Activated T-cell treated with anti-CD3 and anti-CD28 coated beads, Interleukin-2, amount 50 U/mL, for 48 hours (primary cell): ENCODE measurements around the gene NMRAL1.

Experiments used
- DNase-seq, 2 experiments: peaks; one replicate each; pipeline ENCODE4 v3.0.0-alpha.2; 2020

Gene NMRAL1

DNA sequence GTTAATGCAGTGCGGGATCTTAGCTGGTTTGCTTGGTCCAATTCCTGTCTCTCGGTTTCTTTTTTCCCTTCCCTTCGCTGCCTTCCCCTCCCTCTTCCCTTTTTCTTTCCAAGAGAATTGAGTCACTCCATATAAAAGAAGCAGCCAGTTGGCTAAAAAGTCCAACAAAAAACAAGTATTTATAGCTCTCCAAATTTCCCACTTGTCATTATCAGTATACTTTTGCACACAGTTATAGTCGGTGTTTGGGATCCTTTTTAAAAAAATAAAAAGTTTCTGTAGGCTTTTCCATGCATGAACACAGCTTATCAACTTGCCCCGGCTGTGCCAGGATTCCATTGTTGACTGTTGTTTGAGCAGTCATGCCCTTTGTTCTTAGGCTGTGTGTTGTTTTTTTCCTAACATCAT, 26.6 kb upstream of the NMRAL1 start:
- DNase-seq, result no peak

GRCh38 chr16:4500272-4500671, 25.8 kb upstream of the NMRAL1 start:
- DNase-seq, result no peak

DNA sequence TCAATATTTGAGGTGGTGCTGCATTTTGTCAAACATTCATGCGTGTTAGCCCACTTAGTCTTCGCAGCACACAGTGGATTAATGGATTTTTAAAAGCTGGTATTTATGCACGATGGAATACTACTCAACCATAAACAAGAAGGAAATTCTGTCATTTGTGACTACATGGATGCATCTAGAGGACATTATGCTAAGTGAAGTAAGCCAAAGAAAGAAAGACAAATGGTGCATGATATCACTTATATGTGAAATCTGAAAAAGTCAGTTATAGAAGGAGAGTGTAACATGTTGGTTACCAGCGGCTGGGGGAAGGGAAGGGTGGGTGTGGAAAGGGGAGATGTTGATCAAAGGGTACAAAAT, 24.8 kb upstream of the NMRAL1 start:
- no peak for DNase-seq

- DNase-seq, result no peak
Observed at GRCh38 chr16:4498546-4499195, 24.2 kb upstream of the NMRAL1 start.

DNA sequence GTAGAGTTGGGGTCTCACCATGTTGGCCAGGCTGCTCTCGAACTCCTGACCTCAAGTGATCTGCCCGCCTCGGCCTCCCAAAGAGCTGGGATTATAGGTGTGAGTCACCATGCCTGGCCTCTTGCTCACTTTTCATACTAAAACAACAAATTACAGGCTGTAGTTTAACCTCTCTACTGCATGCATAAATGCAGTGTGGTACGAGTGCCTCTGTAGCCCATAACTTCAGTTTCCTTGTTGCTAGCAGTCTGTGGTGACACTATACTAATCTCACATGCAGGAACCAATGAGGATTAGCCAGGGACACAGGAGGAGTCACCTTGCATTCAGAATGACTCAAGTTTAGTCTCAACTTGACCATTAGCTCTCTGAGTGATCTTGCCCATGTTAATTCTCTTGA, 21.9 kb upstream of the NMRAL1 start:
- no peak for DNase-seq

DNA sequence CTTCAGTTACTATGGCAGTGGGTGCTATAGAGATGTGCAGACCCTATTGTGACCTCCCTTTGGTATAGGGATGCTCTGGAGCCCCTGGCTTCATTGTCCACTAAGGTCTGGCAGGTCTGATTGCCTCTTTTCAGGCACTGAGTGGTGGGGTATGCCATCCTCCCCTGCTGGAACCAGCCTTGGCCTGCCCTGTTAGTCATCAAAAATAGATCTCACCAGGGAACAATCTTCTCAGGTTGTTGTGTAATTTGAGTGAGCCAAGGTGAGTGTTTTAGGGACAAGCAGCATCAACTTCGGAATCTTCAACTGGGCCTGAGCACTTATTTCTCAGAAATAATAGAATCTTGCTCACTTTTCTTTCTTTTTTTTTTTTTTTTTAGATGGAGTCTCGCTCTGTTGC, 21.3 kb upstream of the NMRAL1 start:
- no peak for DNase-seq

DNA sequence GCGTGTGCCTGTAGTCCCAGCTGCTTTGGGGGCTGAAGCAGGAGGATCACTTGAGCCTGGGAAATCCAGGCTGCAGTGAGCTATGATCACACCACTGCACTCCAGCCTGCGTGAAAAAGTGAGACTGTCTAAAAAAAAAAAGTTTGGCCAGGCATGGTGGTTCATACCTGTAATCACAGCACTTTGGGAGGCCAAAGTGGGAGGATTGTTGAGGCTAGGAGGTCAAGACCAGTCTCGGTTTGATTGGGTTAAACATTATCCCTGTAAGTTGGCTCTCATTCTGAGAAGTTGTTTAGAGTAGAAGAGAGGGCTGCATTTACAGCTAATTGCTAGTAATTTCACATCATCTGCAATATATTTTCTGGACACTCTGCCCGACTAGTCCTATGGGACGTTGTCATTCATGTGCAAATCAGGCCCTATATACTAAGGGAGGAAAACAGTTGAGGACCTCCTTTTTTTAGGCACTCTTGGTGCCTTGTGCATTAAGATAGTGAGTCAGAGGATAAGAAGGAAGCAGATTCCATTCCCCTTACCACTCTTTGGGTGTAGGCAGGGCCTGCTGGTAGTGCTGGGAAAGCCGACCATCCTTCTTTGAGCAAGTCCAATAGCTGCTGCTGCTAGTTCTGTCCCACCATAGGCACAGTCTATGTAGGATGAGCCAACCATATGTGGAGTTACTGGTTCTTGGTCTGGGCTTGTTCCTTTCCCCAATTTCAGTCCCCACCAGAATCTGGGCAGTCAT, 20.5 kb upstream of the NMRAL1 start:
- no peak for DNase-seq

GRCh38 chr16:4491898-4492297, 17.5 kb upstream of the NMRAL1 start:
- DNase-seq, result no peak

DNA sequence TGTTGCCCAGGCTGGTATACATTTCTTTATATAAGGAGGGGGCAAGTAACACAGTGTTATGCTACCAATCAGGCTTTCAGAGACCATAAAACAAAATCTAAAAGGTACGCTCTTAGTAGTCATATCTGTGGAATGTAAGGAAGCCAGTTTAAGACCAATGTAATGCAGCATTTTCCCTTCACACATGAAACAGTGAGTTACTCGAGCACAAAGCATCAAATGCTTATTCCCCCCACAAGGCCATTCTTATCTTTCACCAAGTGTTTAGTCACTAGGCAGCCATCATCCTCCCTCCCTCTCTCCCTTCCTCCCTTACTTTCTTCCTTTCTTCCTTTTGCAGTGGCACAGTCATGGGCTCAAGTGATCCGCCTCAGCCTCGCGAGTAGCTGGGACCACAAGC, 14.6 kb upstream of the NMRAL1 start:
- DNase-seq, result no peak

DNA sequence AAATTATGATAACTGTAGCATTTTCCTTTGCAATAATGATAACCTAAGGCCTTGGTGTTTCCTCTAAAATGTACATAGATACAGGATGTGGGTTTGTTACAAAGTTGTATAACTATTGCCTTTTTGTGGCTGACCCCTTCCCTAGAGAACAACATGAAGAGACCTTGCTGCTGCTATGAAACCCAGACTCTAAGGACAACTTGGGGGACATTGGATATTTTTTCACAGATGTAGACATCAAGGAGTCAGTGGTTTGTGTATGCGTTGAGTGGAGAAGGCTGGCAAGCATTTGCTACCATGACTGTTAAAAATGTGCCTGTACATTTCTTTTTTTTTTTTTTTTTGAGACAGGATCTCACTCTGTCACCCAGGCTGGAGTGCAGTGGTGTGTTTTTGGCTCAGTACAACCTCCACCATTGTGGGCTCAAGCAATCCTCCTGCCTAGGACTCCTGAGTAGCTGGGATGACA, 14.1 kb upstream of the NMRAL1 start:
- no peak for DNase-seq

- no peak for DNase-seq
Observed at GRCh38 chr16:4487955-4488498, 13.6 kb upstream of the NMRAL1 start.

- DNase-seq, result no peak
Observed at GRCh38 chr16:4486126-4486893, 11.9 kb upstream of the NMRAL1 start.

GRCh38 chr16:4481963-4482362, 7.5 kb upstream of the NMRAL1 start:
- DNase-seq, result no peak

- no peak for DNase-seq
Observed at GRCh38 chr16:4481526-4481925, 7.1 kb upstream of the NMRAL1 start.

- DNase-seq, result no peak
Observed at GRCh38 chr16:4477966-4478365, 3.5 kb upstream of the NMRAL1 start.

DNA sequence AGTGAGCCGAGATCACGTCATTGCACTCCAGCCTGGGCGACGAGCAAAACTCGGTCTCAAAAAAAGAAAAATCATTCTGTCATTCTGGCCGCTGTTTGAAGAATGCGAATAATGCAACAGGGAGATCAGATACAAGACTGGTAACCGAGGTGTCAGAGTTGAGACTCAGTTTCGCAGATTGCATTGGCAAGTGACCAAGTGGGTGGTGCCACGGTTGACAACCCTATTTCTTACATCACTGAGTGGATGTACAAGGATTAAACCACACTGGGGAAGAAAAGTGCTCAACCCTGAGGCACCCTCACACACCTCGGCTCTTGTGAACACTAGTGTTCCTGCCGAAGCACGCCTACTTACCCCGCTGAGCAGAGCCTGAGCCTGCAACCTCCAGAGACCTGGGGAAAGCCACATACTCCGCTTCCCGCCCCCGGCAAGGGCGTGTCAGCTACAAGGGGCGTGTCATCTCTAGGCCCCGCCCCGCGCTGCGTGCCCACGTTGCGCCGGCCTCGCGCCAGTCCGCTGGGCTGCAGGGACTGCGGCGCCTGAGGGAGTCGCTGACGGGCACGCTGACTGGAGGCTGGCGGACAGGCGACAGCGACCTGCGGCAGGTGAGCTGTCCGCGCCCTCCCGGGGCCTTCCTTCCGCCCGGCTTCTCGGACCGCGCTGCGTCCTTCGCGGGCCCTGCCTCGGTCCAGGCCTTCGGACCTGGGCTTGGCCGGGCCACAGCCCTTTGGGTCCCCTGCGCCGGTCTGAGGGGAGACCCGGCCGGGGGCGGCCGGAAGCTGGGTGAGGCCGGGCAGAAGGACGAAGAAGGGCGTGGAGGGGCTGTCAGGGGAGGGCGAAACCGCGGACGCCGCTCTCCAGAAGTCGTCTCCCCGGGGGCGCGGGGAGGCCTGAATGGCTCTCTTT, 1.7 kb upstream of the NMRAL1 start, which contains the start of gene HMOX2:
Gene HMOX2, plus strand, starts transcription at position 519 of the 909 bp plus-strand sequence. CDS start 29,127 bp downstream, outside the sequence.
- peak; percentile 98 to 99 for DNase-seq

DNA sequence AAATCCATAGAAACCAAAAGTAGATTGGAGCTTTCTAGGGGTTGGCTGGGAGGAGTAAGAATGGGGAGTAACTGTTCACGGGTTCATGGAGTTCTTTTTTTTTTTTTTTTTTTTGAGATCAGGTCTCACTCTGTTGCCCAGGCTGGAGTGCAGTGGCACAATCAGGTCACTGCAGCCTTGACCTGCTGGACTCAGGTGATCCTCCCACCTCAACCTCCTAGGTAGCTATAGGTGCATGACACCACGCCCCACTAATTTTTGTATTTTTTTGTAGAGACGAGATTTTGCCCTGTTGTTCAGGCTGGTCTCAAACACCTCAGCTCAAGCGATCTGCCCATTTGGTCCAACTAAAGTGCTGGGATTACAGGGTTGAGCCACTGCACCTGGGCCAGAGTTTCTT, 1.5 kb downstream of the NMRAL1 start:
- no peak for DNase-seq

GRCh38 chr16:4471869-4472268, 2.6 kb downstream of the NMRAL1 start:
- no peak for DNase-seq

GRCh38 chr16:4468972-4469371, 5.5 kb downstream of the NMRAL1 start:
- no peak for DNase-seq

- DNase-seq, result no peak
Observed at GRCh38 chr16:4467916-4468315, 6.5 kb downstream of the NMRAL1 start.

- DNase-seq, result peak; percentile 62 to 72
Observed at GRCh38 chr16:4465977-4466779, 8.2 kb downstream of the NMRAL1 start.
